ENCODE data around the gene SLC36A2.
"Not testable (repeated sequence)": the region's sequence is repeated elsewhere in the genome, so short reads cannot be mapped to it uniquely, and the experiment has no call there.

Gene SLC36A2

DNA sequence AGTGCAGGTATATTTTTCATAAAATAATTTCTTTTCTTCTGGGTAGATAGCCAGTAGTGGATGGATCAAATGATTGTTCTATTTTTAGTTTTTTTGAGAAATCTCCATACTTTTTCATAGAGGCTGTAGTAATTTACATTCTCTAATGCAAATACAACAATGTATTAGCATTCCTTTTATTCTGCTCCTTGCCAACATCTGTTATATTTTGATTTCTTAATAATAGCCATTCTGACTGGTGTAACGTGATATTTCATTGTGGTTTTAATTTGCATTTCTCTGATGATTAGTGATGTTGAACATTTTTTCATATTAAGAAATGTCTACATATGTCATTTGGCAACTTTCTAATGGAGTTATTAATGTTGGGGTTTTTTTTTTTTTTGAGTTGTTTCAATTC lies 27.2 kb upstream of the SLC36A2 start:
- TF ChIP-seq, protein P1, sequence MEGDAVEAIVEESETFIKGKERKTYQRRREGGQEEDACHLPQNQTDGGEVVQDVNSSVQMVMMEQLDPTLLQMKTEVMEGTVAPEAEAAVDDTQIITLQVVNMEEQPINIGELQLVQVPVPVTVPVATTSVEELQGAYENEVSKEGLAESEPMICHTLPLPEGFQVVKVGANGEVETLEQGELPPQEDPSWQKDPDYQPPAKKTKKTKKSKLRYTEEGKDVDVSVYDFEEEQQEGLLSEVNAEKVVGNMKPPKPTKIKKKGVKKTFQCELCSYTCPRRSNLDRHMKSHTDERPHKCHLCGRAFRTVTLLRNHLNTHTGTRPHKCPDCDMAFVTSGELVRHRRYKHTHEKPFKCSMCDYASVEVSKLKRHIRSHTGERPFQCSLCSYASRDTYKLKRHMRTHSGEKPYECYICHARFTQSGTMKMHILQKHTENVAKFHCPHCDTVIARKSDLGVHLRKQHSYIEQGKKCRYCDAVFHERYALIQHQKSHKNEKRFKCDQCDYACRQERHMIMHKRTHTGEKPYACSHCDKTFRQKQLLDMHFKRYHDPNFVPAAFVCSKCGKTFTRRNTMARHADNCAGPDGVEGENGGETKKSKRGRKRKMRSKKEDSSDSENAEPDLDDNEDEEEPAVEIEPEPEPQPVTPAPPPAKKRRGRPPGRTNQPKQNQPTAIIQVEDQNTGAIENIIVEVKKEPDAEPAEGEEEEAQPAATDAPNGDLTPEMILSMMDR (IDR thresholded peaks at IDR 0.05; ENCODE audit: borderline replicate concordance, control extremely low read depth, extremely low read depth, insufficient read depth, missing control alignments): no peak

DNA sequence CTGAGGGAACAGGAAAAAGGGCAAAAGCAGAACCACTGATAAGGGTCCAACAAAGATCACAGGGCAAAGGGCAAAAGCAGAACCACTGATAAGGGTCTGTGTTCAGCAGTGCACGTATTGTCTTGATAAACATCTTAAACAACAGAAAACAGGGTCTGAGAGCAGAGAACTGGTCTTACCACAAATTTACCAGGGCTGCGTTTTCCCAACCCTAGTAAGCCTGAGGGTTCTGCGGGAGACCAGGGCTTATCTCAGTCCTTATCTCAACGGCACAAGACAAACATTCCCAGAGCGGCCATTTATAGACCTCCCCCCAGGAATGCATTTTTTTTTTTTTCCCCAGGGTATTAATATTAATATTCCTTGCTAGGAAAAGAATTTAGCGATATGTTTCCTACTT lies 19.7 kb upstream of the SLC36A2 start:
- in situ Hi-C loops (cut with MboI; ENCODE audit: low sequenced_read_pairs, unreplicated experiment); DNase-seq (ENCODE audit: low spot score): not testable (repeated sequence)

More for the DNA sequence above, 27.2 kb upstream of the SLC36A2 start:
- in situ Hi-C loops (cut with MboI; ENCODE audit: low sequenced_read_pairs, unreplicated experiment): no loop called here
- no peak for DNase-seq (ENCODE audit: low spot score)

GRCh38 chr5:151363673-151364072 lies 16.3 kb upstream of the SLC36A2 start:
- in situ Hi-C loops (cut with MboI; ENCODE audit: low sequenced_read_pairs, unreplicated experiment): no loop called here
- TF ChIP-seq, protein P1 (IDR thresholded peaks at IDR 0.05; ENCODE audit: borderline replicate concordance, control extremely low read depth, extremely low read depth, insufficient read depth, missing control alignments): no peak

DNA sequence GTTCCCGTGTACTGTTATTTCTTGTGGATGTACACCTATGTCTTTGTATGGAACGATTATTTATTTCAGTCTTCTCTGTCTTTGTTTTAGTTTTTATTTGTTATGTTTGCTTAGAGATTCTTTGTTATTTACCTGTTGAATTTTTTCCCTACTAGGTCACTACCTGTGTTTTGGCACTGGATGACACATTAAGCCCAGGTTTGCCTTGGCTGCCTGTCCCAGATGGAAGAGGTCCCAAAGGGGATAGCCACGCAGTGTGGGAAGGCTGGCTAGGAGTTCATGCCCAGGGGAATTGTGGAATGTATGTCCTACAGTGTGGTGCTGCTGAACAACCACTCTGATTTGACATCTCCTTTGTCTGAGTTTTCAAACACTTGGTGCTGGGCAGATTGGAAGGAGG lies 15.6 kb upstream of the SLC36A2 start:
- TF ChIP-seq, protein P1 (IDR thresholded peaks at IDR 0.05; ENCODE audit: borderline replicate concordance, control extremely low read depth, extremely low read depth, insufficient read depth, missing control alignments): no peak

More at GRCh38 chr5:151363673-151364072, 16.3 kb upstream of the SLC36A2 start:
- no peak for DNase-seq (ENCODE audit: low spot score)

DNA sequence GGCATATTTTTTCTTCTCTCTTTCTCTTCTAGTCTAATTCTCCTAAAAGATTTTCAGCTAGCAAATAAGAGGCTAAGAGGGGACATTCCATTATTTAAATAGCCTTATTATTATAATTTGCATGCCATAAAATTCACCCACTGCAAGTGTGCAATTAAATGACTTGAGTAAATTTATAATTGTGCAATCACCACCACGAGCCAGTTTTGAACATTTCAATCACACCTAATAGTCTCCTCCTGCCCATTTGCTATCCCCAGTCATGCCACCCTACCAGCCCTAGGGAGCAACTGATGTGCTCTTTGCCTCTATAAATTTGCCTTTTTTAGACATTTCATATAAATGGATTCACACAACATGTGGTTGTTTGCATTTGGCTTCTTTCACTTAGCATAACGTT lies 12.0 kb upstream of the SLC36A2 start:
- TF ChIP-seq, protein P1 (IDR thresholded peaks at IDR 0.05; ENCODE audit: borderline replicate concordance, control extremely low read depth, extremely low read depth, insufficient read depth, missing control alignments): no peak
- no peak for DNase-seq (ENCODE audit: low spot score)
- in situ Hi-C loops (cut with MboI; ENCODE audit: low sequenced_read_pairs, unreplicated experiment): no loop called here

More for the DNA sequence above, 15.6 kb upstream of the SLC36A2 start:
- no peak for DNase-seq (ENCODE audit: low spot score)
- in situ Hi-C loops (cut with MboI; ENCODE audit: low sequenced_read_pairs, unreplicated experiment): no loop called here

DNA sequence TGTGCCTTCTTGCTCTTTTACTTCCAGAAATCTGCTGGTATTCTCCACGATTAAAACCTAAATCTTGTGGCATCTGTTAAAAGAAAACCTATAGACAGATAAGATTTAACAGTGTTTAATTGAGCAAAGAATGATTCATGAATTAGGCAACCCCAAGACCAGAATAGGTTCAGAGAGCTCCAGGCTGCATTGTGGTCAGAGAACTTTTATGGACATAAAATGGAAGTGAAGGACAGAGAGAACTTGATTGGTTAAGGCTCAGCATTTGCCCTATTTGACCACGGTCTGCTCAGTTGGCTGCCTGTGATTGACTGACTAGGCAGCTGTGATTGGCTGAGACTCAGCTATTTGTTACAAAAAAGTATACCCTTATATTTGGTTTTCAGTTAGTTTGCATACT lies 10.4 kb upstream of the SLC36A2 start:
- no peak for DNase-seq (ENCODE audit: low spot score)
- in situ Hi-C loops (cut with MboI; ENCODE audit: low sequenced_read_pairs, unreplicated experiment): no loop called here
- TF ChIP-seq, protein P1 (IDR thresholded peaks at IDR 0.05; ENCODE audit: borderline replicate concordance, control extremely low read depth, extremely low read depth, insufficient read depth, missing control alignments): no peak

- DNase-seq (ENCODE audit: low spot score): no peak
- in situ Hi-C loops (cut with MboI; ENCODE audit: low sequenced_read_pairs, unreplicated experiment): no loop called here
- TF ChIP-seq, protein P1 (IDR thresholded peaks at IDR 0.05; ENCODE audit: borderline replicate concordance, control extremely low read depth, extremely low read depth, insufficient read depth, missing control alignments): no peak
Measured at GRCh38 chr5:151357097-151357496, 9.7 kb upstream of the SLC36A2 start.
